Right lobe of liver (tissue), 4 donors: ENCODE data around the gene TNS3.

ENCODE experiments used
- CTCF ChIP-seq, 4 donors: fragments of 200-600 bp in 3 of 4; fragments of 450-650 bp in 1 of 4; IDR thresholded peaks; one replicate each; pipeline versions ENCODE4 v1.5.1 to v1.8.0; 2016 to 2022; ENCODE audit warnings: antibody characterized with exemption in 4 of 4, mild to moderate bottlenecking in 2 of 4
- POLR2A ChIP-seq: fragments of 450-650 bp; IDR thresholded peaks from one replicate; pipeline ENCODE4 v1.6.1; 2017; ENCODE audit warnings: antibody characterized with exemption, mild to moderate bottlenecking
- donor health status: DM: no; HTN: no; CAD: no.
- donor health status: DM: no; HTN: no; CAD: no.
- donor health status: DM: no; HTN: yes; CAD: no.

DNA sequence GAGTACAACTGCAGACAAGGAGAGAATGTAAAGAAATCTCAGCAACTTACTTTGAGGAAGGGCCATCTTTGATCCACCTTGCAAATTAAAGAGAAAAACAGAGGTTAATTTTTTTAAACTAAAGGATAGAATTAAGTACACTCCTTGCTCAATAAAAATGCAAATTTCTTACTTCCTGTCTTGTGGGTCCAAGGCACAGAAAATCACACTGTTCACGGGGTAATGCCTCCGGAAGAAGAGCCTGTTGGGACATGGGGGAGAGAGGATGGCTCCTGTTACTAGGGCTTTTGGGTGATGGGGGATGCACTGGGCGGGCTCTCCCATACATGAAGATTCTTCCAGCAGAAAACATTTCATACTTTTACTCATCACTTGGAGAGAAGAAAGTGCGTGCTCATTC lies 301.8 kb downstream of the TNS3 start:
- TF ChIP-seq CTCF (IDR thresholded peaks at IDR 0.05) (no peak), POLR2A (no peak)
